Fibroblast of skin of back (primary cell): ENCODE results near the gene MMP19.
A peak's percentile ranks its signal among the peaks of the same experiment; 100 is the strongest.

Experiments
- DNase-seq: peaks from one replicate; pipeline ENCODE4 v3.0.0-alpha.2; 2013

MMP19 gene

GRCh38 chr12:55812088-55812487 lies 30.6 kb downstream of the MMP19 start:
- no peak for DNase-seq

DNA sequence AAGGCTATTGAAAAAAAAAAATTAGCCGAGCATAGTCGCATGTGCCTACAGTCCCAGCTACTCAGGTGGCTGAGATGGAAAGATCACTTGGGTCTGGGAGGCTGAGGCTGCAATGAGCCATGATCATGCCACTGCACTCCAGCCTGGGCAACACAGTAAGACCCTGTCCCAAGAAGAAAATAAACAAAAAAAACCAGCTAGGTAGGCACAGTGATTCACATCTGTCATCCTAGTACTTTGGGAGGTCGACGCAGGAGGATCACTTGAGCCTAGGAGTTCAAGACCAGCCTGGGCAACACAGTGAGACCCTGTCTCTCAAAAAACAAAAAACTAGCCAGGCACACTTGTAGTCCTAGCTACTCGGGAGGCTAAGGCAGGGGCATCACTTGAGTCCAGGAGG lies 33.5 kb downstream of the MMP19 start:
- no peak for DNase-seq

DNA sequence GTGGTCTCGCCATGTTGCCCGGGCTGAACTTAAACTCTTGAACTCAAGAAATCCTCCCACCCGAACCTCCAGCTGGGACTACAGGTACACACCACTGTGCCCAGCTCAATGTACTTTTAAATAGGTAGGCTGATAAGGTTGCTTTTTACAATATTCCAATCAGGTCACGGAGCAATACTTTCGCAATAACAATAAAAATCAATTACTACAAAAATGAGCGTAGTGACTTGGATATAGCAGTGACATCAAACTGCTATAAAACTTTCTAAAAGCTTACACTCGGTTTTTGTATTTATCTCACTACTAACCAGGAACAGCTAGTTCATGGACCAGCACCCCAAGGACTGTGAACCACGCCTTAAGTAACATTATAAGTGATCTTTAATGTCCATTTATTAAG lies 35.8 kb downstream of the MMP19 start:
- DNase-seq, result no peak

- DNase-seq, result no peak
These were observed 45.2 kb downstream of the MMP19 start for GRCh38 chr12:55797550-55797949.

DNA sequence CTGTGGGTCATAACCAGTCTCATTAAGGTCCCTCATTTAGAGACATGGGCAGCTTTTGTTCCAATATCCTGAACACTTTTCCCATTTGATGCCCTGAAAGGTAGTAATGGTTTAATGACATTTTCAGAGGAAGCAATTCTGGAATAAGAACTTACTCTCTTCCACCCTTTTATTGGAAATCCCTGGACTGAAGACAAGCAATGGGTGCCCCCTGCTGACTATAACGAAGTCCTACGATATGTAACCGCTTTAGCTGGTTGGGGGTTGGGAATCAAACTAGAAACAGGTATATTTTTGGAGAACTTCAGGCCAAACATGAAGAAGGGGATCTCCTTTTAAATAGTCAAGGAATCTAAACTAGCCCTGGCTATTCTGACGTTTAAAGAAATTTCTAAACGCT lies 45.7 kb downstream of the MMP19 start:
- peak; percentile 45 for DNase-seq

DNA sequence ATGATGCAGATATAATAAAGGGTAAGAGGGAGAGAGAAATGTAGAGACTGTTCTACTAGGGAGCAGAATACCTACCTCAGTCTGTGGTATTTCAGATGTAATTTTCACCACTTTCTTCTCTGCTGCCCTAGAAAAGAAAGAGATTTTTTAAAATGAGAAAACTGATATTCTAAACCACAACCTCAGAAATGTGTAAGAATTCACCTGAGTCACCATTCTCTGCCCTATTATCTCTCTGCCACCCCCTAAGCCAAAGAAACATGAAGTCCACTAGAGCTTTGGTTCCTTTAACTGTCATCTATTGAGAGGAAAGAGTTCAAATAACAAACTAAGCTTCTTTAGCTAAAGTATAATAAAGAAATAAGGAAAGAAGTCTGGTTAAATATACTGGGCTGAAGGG lies 46.8 kb downstream of the MMP19 start:
- DNase-seq, result no peak

- no peak for DNase-seq
These were observed 52.8 kb downstream of the MMP19 start for GRCh38 chr12:55789893-55790292.

DNA sequence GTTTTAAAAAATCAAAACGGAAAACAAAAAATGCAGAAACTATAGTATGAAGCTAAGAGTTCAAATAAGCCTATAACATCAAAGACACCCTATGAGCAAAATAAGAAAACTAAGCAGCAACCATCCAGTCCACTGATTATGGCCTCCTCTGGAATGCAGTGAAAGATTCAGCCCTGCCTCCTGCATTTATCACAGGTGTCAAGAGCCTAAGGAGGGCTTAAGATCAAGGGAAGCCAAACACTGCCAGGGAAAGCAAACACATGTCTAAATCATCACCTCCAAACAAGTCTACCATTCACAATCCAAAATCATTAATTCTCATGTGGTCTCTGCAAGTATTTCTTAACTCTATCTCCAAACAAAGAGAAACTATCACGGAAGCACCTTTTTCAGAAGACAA lies 53.6 kb downstream of the MMP19 start:
- no peak for DNase-seq

DNA sequence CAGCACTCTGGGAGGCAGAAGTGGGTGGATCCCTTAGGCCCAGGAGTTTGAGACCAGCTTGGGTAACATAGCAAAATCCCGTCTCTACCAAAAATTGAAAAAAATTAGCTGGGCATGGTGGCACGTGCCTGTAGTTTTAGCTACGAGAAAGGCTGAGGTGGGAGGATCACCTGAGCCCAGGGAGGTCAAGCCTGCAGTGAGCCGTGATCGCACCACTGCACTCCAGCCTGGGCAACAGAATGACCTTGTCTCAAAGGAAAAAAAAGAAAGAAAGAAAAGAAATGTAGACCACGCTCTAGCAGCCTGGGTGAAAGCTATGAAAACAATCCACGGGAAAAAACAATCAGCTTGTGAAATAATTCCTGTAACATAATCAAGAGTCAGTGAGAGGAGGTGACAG lies 54.2 kb downstream of the MMP19 start:
- no peak for DNase-seq
